PC-9 (cell line): Measurements from ENCODE around the gene AKR1A1. TPM values are rescaled to one million over a fixed set of nuclear protein-coding genes. Genes with fewer than 3 reads are reported as not detected.

Source experiments
- BruUV-seq: library from RNA; stranded (reverse); fragments of 400-500 nt; replicated peaks from 2 replicates; lab custom pipeline; 2021; lab: Mats Ljungman, UMichigan
- CTCF ChIA-PET: fragments of 300-600 bp; sonication (Branson Sonifier 250); formaldehyde crosslinking; loops from one replicate; lab custom pipeline; 2022; ENCODE audit warnings: antibody characterized with exemption; lab: Charles Lee
- POLR2A ChIA-PET: fragments of 300-600 bp; sonication (Branson Sonifier 250); formaldehyde crosslinking; loops from one replicate; lab custom pipeline; 2022; ENCODE audit warnings: antibody characterized with exemption; ENCODE audit not compliant: unreplicated experiment; lab: Charles Lee
- DNase-seq, 2 experiments: peaks; one replicate each; pipeline versions ENCODE4 v3.0.0 to v3.0.0-alpha.2; 2015 to 2022; ENCODE audit warnings: mixed read lengths in 1 of 2
- H2AFZ ChIP-seq: fragments of 200-600 bp; sonication (generic); 2 replicates; pipeline ENCODE4 v1.8.1; 2017; ENCODE audit warnings: antibody characterized with exemption
- H3F3A ChIP-seq: fragments of 200-600 bp; sonication (generic); 2 replicates; pipeline ENCODE4 v1.8.1; 2017; ENCODE audit warnings: antibody characterized with exemption, mild to moderate bottlenecking, low read depth; ENCODE audit not compliant: insufficient read depth
- H3K27ac ChIP-seq: fragments of 200-600 bp; sonication (generic); 2 replicates; pipeline ENCODE4 v1.6.1; 2016; ENCODE audit warnings: mixed run types
- H3K27me3 ChIP-seq: fragments of 200-600 bp; sonication (generic); 2 replicates; pipeline ENCODE4 v1.6.1; 2016; ENCODE audit warnings: low read depth, mixed run types; ENCODE audit not compliant: insufficient read depth
- H3K36me3 ChIP-seq: fragments of 200-600 bp; sonication (generic); 2 replicates; pipeline ENCODE4 v1.6.1; 2016; ENCODE audit warnings: low read depth, mixed run types
- H3K4me1 ChIP-seq: fragments of 200-600 bp; sonication (generic); replicated peaks from 2 replicates; pipeline ENCODE4 v1.6.1; 2016; ENCODE audit warnings: mixed run types; ENCODE audit not compliant: insufficient read depth
- H3K4me2 ChIP-seq: fragments of 200-600 bp; sonication (generic); 2 replicates; pipeline ENCODE4 v1.6.1; 2017; ENCODE audit warnings: mixed run types
- H3K4me3 ChIP-seq: fragments of 200-600 bp; sonication (generic); 2 replicates; pipeline ENCODE4 v1.6.1; 2016; ENCODE audit warnings: mixed run types
- H3K79me2 ChIP-seq: fragments of 200-600 bp; sonication (generic); 2 replicates; pipeline ENCODE4 v1.6.1; 2017; ENCODE audit warnings: low read depth, mixed run types
- H3K9me2 ChIP-seq: fragments of 200-600 bp; sonication (generic); 2 replicates; pipeline ENCODE4 v1.8.1; 2017; ENCODE audit warnings: mild to moderate bottlenecking; ENCODE audit not compliant: insufficient read depth
- H3K9me3 ChIP-seq: fragments of 200-600 bp; sonication (generic); 2 replicates; pipeline ENCODE4 v1.8.1; 2016; ENCODE audit warnings: low read depth; ENCODE audit not compliant: insufficient read depth
- H4K20me1 ChIP-seq: fragments of 200-600 bp; sonication (generic); 2 replicates; pipeline ENCODE4 v1.8.1; 2017; ENCODE audit not compliant: insufficient read depth
- EZH2 ChIP-seq: fragments of 200-600 bp; sonication (generic); IDR thresholded peaks from 2 replicates; pipeline ENCODE4 v1.8.0; 2017; ENCODE audit warnings: antibody characterized with exemption, low read depth
- intact Hi-C: fragments of 100-400 bp; cut with micrococcal nuclease; formaldehyde crosslinking; loops from one replicate; pipeline ENCODE4 v1.10.0; 2022; ENCODE audit not compliant: unreplicated experiment
- total RNA-seq: library from RNA; stranded (reverse); gene quantifications from 2 replicates; pipeline ENCODE4 v1.2.3, GENCODE V29; 2021
- TF ChIP-seq, protein P1 (sequence below): fragments of 200-600 bp; sonication (generic); conservative IDR thresholded peaks from 2 replicates; pipeline ENCODE4 v1.6.1; 2017; ENCODE audit warnings: mixed run types, antibody characterized with exemption, mild to moderate bottlenecking, moderate library complexity

The AKR1A1 gene
- total RNA-seq, 1 experiment from 2014 or later: 202 TPM

DNA sequence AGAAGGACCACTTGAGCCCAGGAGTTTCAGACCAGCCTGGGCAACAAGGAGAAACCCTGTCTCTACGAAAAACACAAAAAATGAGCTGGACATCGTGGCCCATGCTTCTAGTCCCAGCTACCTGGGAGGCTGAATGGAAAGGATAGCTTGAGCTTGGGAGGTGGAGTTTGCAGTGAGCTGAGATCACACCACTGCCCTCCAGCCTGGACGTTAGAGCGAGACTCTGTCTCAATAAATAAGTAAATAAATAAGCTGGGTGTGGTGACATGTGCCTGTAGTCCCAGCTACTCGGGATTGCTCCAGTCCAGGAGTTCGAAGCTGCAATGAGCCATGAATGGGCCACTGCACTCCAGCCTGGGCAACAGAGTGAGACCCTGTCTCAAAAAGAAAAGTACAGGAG is 3.6 kb downstream of the AKR1A1 start:
- CTCF ChIA-PET: interaction anchor here (0.7 kb wide), 1 partner anchor 35 kb away, joined by 3 read pairs; no protein-coding TSS in a partner anchor
- Histone ChIP-seq H3K4me1 (peaks cover 20% of the 10 kb centered on the region), H3K79me2 (peaks cover 42% of the 10 kb centered on the region), H3K36me3 (0 out of 2 replicates have a peak, but pooled peaks cover 4% of the 10 kb centered on the region), H3F3A (peaks cover 26% of the 10 kb centered on the region), H4K20me1 (no peaks in the 10 kb centered on the region), H3K4me3 (no peak overlapping the region), H3K27me3 (no peaks in the 10 kb centered on the region), H3K9me2 (no peaks in the 10 kb centered on the region), H3K27ac (no peak overlapping the region), H3K4me2 (no peak overlapping the region), H2AFZ (no peak overlapping the region), H3K9me3 (no peaks in the 10 kb centered on the region)
- BruUV-seq: no TSS peak
- POLR2A ChIA-PET: interaction anchor here (0.5 to 0.7 kb wide), 2 partner anchors 33 to 34 kb away, joined by 3 read pairs; partner anchors contain the start of gene PRDX1
- intact Hi-C loops: no loop called here
- no peak for TF ChIP-seq EZH2
- TF ChIP-seq, protein P1, sequence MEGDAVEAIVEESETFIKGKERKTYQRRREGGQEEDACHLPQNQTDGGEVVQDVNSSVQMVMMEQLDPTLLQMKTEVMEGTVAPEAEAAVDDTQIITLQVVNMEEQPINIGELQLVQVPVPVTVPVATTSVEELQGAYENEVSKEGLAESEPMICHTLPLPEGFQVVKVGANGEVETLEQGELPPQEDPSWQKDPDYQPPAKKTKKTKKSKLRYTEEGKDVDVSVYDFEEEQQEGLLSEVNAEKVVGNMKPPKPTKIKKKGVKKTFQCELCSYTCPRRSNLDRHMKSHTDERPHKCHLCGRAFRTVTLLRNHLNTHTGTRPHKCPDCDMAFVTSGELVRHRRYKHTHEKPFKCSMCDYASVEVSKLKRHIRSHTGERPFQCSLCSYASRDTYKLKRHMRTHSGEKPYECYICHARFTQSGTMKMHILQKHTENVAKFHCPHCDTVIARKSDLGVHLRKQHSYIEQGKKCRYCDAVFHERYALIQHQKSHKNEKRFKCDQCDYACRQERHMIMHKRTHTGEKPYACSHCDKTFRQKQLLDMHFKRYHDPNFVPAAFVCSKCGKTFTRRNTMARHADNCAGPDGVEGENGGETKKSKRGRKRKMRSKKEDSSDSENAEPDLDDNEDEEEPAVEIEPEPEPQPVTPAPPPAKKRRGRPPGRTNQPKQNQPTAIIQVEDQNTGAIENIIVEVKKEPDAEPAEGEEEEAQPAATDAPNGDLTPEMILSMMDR: no peak
- DNase-seq: no peak

DNA sequence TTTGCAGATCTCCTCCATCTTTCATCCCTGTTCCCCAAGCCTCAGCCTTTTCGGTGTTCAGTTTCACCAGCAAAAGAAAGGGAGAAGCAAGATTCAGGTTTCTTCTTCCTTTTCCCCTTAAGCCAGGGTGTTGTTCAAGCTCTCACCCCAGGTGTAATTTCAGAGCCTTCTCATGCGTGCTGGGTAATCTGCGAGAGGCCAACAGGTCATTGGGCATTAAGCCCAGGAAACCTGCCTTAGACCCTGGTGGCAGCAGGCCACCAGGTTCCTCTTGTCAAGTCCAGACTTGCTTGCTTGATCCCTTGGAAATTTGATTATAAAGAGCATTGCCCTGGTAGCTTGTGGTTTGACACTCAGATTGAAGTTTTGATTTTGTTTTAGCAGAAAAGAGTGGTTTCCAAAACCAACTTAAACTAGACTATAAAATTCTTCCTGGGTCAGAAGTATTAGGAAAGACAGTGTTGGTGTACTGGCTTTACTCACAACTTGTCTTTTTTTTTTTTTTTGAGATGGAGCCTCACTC is 6.9 kb downstream of the AKR1A1 start:
- no peak overlapping the region for H2AFZ ChIP-seq
- H3K79me2 ChIP-seq: peaks cover 26% of the 10 kb centered on the region
- H3K9me3 ChIP-seq: no peaks in the 10 kb centered on the region
- H3K9me2 ChIP-seq: no peaks in the 10 kb centered on the region
- intact Hi-C loops: loop anchor here (1.0 to 2.0 kb wide), 2 partner anchors 25 to 36 kb away; partner anchors contain the start of gene PRDX1
- peaks cover 2% of the 10 kb centered on the region for H3K4me1 ChIP-seq
- ChIA-PET CTCF (interaction anchor here (0.7 to 1.0 kb wide), 5 partner anchors 33 to 1128 kb away, joined by 3 to 12 read pairs (median 4); no protein-coding TSS in a partner anchor), POLR2A (interaction anchor here (0.5 to 1.4 kb wide), 7 partner anchors 32 to 609 kb away, joined by 5 to 16 read pairs (median 8); partner anchors contain the start of gene PRDX1)
- H3K27ac ChIP-seq: no peak overlapping the region
- BruUV-seq: no TSS peak
- H4K20me1 ChIP-seq: no peaks in the 10 kb centered on the region
- H3K4me3 ChIP-seq: no peak overlapping the region
- DNase-seq: peak; percentile 59 to 86
- H3K4me2 ChIP-seq: no peak overlapping the region
- no peaks in the 10 kb centered on the region for H3K27me3 ChIP-seq
- TF ChIP-seq, protein P1: no peak
- no peak for TF ChIP-seq EZH2
- 0 out of 2 replicates have a peak, but pooled peaks cover 1% of the 10 kb centered on the region for H3K36me3 ChIP-seq
- H3F3A ChIP-seq: peaks cover 12% of the 10 kb centered on the region; the same call in 1 of the 2 replicates

DNA sequence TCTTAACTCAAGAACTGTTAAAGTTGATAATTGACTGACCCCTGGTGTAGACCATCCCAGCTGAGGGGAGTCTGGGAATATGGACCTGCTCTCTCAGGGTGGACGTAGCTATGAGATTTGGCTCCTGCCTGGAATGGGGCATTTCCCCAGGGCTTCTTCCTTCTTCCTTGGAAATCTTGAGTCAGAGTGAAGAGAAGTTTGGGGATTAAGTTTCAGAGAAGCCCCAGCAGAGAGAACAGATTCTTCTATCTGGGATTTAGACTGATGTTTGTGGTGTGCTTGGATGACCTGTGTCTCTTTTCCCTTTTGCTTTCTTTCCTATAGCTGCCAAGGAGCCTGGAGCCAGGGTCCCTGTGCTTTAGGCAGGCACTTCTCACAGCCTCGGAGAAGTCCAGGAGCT is 13.2 kb downstream of the AKR1A1 start:
- no TSS peak for BruUV-seq
- intact Hi-C loops: no loop called here
- DNase-seq: no peak
- ChIA-PET CTCF (no interaction called here), POLR2A (no interaction called here)
- Histone ChIP-seq H4K20me1 (no peaks in the 10 kb centered on the region), H3K79me2 (no peaks in the 10 kb centered on the region), H3K4me1 (no peaks in the 10 kb centered on the region), H3K27me3 (no peaks in the 10 kb centered on the region), H3K4me3 (no peak overlapping the region), H3K36me3 (no peaks in the 10 kb centered on the region), H3F3A (peaks cover 9% of the 10 kb centered on the region; the same call in 1 of the 2 replicates), H3K9me3 (no peaks in the 10 kb centered on the region), H3K9me2 (no peaks in the 10 kb centered on the region), H3K4me2 (no peak overlapping the region), H2AFZ (no peak overlapping the region), H3K27ac (no peak overlapping the region)
- no peak for TF ChIP-seq EZH2
